Spleen (tissue), 7 donors: ENCODE measurements around the gene PCNX4.

Experiments
- CTCF ChIP-seq, 11 experiments: fragments of 200-600 bp in 7 of 11; fragments of 450-650 bp in 4 of 11; sonication (generic) in 4 of 11; IDR thresholded peaks in 8 of 11; conservative IDR thresholded peaks in 3 of 11; 1 replicate in 7 of 11; 2 replicates in 4 of 11; pipeline versions ENCODE4 v1.4.0 to v1.8.0; 2016 to 2021; ENCODE audit warnings: antibody characterized with exemption in 11 of 11, inconsistent platforms in 4 of 11, mild to moderate bottlenecking in 1 of 11
- POLR2AphosphoS5 ChIP-seq, 3 donors: sonication (generic); formaldehyde crosslinking; IDR thresholded peaks; one replicate each; pipeline ENCODE4 v1.5.1; 2017; ENCODE audit warnings: antibody characterized with exemption in 3 of 3
- donor health status: DM: no; HTN: no; CAD: no; lungs with moderate emphysema.
- donor health status: DM: no; HTN: no; CAD: no.
- donor health status: DM: no; HTN: no; CAD: no.

- no peak for TF ChIP-seq CTCF (IDR thresholded peaks at IDR 0.05 in 8 of 11, conservative IDR thresholded peaks at IDR 0.05 in 3 of 11)
- TF ChIP-seq POLR2AphosphoS5 (IDR thresholded peaks at IDR 0.05) = no peak
Observed at GRCh38 chr14:60125918-60126317, 34.2 kb downstream of the PCNX4 start.
